A549 treated with GW870086 at 1 μM for 4 hours (cell line): ENCODE data around the gene PHF23. TPM values are rescaled to one million over a fixed set of nuclear protein-coding genes. Genes with fewer than 3 reads are reported as not detected.

ENCODE experiments used
- total RNA-seq: library from RNA; stranded (reverse); fragments of 200-300 nt; extraction: Qiagen RNA extraction; gene quantifications from 5 replicates; pipeline ENCODE4 v1.2.3, GENCODE V29; 2022; ENCODE audit warnings: low read depth

The PHF23 gene
- total RNA-seq: 80.8 to 113 TPM (median 94.7 TPM) in 5 replicates

DNA sequence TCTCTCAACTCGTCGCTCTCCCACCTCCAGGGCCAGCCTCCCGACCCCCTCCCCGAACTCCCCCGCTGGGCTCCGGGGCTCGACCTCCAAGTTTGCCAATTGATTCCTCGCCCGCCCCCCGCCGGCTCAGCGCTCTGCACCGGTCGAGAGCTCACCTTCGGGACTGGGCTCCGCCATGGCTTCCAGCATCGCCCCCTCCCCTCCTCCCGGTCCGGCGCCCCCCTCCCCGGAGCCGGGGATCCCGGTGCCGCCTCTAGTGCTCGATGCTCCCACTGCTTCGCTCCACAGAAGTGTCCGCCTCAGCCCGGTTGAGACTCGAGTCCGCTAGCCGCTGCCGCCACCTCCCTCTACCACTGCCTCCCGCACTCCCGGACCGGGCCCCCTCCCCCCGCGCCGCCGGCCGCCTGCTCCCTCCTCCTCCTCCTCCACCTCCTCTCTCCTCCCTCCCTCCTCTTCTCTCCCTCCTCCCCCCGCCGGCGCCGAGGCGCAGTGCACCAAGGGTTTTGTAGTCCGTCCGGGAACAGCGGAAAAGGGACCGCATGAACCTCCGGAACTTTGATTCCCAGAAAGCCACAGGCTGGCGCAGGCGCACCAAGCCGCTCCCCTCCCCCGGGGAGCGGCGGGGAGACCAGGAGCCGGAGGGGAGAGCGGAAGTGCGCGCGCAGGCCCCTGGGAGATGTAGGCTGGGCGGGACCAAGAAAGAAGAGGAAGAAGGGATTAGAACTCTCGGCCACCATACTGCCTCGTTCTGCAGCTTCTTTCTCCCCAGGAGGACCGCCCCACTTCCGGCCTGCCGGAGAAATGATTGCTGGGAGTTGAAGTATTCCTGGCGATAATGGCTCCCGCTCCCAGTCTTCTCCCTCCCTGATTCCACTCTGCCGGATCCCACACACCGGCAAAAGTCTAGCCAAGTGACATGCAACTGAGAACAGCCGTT, at the start of gene PHF23:
TSS of gene PHF23 (minus strand) at position 367 of the 937 bp plus-strand sequence. CDS start at position 189, 178 bp downstream.

DNA sequence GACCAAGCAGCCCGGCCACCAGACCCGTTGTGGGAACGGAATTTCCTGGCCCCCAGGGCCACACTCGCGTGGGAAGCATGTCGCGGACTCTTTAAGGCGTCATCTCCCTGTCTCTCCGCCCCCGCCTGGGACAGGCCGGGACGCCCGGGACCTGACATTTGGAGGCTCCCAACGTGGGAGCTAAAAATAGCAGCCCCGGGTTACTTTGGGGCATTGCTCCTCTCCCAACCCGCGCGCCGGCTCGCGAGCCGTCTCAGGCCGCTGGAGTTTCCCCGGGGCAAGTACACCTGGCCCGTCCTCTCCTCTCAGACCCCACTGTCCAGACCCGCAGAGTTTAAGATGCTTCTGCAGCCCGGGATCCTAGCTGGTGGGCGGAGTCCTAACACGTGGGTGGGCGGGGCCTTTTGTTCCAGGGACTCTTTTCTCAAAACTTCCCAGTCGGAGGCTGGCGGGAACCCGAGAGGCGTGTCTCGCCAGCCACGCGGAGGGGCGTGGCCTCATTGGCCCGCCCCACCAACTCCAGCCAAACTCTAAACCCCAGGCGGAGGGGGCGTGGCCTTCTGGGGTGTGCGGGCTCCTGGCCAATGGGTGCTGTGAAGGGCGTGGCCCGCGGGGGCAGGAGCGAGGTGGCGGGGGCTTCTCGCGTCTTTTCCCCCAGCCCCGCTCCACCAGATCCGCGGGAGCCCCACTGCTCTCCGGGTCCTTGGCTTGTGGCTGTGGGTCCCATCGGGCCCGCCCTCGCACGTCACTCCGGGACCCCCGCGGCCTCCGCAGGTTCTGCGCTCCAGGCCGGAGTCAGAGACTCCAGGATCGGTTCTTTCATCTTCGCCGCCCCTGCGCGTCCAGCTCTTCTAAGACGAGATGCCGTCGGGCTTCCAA, 42.1 kb upstream of the PHF23 start, which contains the start of gene SLC2A4:
TSS of gene SLC2A4 (plus strand) at position 645 of the 879 bp plus-strand sequence. CDS start at position 862, 217 bp downstream.

DNA sequence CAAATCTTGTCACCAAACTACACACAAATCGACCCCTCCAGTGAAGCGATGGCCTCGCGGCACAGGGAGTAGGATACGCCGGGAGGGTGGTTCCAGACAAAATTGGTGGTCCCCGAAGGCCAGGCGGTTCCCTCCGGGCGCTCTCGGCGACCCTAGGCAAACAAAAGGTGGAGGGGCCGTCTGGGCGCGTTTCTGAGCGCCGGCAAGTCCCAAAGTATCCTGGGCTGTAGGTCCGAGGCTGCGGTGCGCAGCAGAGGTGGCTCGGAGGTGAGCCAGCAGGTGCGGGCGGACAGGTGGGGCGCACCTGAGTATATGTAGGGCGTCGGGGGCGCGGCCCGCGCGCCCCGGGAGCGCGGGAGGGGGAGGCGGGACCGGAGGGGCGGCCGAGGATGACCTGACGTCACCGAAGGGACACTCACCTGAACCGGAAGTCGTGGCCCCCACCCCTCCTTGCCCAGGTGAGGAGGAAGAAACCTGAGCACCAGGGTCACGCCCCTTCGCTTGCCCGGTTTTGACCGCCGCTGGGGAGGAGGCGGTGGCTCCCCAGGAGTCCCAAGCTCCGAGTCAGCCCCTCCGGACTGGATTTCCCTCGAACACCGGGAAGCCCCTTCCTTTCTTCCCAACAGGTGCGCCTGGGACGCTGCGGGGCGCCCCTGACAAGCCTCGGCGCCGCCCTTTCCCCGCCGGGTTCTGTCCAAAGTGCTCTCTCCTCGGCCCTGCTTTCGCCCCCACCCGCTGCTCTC, 23.1 kb upstream of the PHF23 start, which contains the start of gene CLDN7:
TSS of gene CLDN7 (minus strand) at position 287 of the 743 bp plus-strand sequence. CDS start 435 bp downstream, outside the sequence.

DNA sequence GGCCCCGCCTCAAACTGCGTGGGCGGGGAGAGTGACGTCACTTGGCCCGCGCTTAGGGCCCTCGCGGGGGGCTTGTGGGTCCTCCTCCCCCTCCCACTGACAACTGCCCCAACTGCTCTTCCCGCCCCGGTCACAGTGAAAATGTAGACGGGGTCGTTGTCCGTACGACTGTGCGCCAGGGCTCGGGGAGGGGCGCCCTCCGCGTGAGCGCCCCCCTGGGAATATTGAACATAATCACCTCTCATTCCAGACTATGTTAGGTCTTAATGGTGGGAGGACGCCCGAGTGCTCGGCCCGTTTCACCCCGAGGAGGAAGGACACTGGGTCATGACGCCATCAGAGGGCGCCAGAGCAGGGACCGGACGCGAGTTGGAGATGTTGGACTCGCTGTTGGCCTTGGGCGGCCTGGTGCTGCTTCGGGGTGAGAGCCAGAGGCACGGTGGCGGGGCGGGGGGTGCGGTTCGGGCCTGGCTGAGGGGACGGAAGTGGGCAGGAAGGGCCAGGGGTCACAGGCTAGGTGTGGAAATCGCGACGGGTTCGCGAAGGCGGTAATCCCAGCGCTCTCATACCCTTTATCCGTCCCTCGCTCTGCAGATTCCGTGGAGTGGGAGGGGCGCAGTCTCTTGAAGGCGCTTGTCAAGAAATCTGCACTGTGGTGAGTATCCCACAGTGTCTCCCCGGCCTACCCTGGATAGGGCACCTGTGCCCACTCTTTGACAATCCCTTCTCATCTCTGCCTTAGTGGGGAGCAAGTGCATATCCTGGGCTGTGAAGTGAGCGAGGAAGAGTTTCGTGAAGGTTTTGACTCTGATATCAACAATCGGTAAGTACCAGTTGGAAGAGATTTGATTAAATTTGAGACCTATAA, 13.2 kb upstream of the PHF23 start, which contains the start of gene ELP5:
TSS of gene ELP5 (plus strand) at position 40 of the 868 bp plus-strand sequence. CDS start at position 376, 336 bp downstream.

DNA sequence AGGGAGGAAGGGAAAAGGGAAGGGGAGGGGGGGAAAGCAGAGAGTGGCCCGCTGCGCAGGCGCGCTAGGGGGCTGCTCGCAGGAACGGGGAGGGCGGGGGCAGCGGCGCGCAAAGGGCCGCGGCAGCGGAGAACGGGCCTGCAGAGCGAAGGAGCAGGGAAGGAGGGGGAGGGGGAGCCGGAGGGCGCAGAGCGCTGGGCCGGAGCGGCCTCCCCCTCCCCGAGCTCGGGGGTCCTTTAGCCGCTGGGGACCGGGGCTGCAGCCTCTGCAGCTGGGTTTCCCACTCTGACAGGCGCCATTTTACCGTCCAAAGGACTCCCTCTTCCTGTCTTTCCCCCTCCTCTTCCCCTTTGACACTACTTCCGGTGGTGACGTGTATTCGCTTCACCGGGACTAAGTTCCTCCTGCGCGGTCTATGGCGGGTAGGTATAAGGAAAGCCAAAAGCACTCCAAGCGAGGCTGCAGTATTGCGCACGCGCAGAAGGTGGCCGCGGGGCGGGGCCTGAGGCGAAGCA, 12.5 kb upstream of the PHF23 start, which contains the start of gene CTDNEP1:
TSS of gene CTDNEP1 (minus strand) at position 74 of the 515 bp plus-strand sequence. CDS start 438 bp downstream, outside the sequence.

DNA sequence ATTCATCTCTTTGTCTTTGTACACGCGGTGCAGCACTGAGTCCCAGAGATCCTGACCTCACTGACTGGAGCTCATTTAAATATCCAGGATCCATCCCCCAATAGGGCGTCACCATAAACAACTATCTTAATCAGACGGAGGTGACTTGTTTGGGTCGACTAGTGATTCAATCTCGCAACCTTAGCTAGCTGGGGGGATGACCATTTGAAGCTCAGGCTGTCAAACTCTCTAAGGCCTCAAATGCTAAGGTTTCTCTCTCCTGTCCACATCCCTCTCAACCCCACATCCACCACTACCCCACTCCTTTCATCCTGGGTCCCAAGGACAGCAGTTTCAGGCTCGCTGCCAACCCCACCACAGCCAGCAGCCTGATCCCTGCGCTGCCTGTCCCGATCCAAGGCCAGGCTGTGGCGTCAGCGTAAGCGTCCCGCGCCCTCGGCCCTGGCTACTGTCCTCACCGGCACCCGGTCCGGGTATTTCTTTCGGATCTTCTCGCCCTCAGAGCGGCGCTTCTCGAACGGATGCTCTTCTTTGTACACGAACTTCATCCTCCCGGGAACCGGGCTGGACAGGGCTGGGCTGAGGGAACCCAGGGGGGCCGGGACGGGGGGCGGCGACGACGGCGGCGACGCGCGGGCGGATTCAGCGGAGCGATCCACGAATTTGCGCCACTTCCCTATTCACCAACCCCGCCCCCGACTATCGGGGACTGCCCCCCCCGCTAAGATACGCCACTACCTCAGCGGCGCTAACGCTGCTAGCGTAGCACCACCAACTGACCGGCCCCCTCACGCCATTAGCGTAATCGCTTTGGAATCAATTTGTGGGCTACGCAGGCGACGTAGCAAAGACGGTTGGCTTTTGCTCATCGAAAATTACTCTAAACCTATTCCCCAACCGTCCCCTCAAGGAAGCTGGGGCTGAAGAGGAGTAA, 2.8 kb upstream of the PHF23 start, which contains the start of gene GABARAP:
TSS of gene GABARAP (minus strand) at position 667 of the 934 bp plus-strand sequence. CDS start at position 548, 119 bp downstream.

DNA sequence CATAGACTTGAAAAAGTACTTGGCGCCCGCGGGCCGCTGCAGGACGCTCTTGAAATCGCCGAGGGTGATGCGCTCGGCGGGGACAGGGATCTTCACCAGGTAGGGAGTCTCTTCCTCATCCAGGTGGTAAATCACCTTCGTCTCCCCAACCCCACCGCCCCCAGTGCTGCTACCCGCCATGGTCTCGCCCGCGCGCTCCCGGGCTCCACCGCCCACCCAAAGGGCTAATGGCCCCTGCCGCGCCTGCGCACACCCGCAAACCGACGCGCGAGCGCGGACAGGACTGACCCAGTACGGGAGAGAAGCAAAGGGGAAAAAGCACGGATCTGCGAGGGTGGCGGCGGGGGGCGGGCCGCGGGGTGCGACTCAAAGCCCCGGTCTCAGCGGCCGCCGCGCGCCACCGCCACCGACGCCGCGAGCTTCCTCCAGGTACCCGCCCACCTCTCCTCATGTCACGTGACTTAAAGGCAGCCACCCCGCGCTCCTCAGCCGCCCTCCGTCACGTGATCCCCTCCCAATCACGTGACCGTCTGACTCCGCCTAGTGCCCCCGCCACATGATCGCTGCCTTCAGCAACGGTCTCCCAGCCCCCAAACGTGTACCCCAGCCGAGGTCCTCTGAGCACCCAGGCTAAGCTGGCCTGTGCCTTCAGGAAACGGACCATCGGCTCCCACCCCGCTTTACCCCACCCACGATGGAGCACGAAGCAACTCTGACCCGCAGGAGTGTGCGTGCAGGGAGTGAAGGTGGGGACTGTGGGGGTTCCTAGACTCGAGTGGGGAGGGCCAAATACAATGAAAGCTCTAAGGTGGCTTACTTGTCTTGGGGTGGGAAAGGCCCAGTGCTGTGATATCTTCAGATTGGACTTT, 4.9 kb downstream of the PHF23 start, which contains the start of gene DVL2:
TSS of gene DVL2 (minus strand) at position 435 of the 869 bp plus-strand sequence. CDS start at position 180, 255 bp downstream.

DNA sequence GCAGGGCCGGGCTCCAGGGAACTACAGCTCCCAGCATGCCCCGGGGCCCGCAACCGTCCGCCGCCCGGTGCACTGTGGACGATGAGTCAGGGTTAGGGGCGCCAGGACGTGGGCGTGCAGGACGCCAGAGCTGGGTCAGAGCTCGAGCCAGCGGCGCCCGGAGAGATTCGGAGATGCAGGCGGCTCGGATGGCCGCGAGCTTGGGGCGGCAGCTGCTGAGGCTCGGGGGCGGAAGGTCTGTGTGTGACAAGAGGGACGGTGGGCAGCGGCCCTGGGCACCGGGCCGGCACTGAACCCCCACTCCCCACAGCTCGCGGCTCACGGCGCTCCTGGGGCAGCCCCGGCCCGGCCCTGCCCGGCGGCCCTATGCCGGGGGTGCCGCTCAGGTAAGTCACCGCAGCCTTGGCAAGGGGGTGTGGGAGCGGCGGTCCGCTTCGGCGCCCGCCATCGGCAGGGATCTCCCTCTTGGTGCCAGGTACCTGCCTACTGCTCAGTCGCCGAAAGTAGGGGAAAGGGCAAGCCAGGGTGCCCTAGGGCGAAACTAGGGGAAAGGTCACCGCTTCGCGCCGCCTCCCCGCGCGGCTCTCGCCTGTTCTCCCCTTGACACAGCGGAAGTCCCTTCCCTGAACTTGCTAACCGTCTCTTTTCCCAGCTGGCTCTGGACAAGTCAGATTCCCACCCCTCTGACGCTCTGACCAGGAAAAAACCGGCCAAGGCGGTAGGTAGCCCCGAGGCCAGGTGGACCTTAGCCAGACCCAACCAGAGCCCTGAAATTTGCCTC, 19.3 kb downstream of the PHF23 start, which contains the start of the genes ACADVL and DLG4:
TSS of gene ACADVL (plus strand) at position 127 of the 781 bp plus-strand sequence. CDS start at position 174, 47 bp downstream.
TSS of gene DLG4 (minus strand) at position 25 of the 781 bp plus-strand sequence.

Other genes starting within 250 kb of the PHF23 start
- gene ALOX12, start 243.4 kb downstream of the PHF23 start, total RNA-seq: not detected in 5 replicates
- gene RNASEK, start 226.8 kb downstream of the PHF23 start, total RNA-seq: 431 to 509 TPM (median 449 TPM) in 5 replicates
- gene BCL6B, start 216.4 kb downstream of the PHF23 start, total RNA-seq: not detected in 5 replicates
- 6.9 to 9.1 TPM (median 8.2 TPM) in 5 replicates for gene SLC16A13, start 203.4 kb downstream of the PHF23 start, total RNA-seq
- not detected in 5 replicates for gene SLC16A11, start 195.4 kb downstream of the PHF23 start, total RNA-seq
- gene CLEC10A, start 159.2 kb downstream of the PHF23 start, total RNA-seq: not detected in 5 replicates
- gene ASGR2, start 124.6 kb downstream of the PHF23 start, total RNA-seq: 0.10 to 0.35 TPM in 2 of 5 replicates, not detected in the others
- gene ASGR1, start 60.1 kb downstream of the PHF23 start, total RNA-seq: 0.78 to 1.4 TPM (median 0.87 TPM) in 5 replicates
- gene DLG4, start 19.6 kb downstream of the PHF23 start, total RNA-seq: 4.8 to 8.2 TPM (median 6.7 TPM) in 5 replicates
- 328 to 426 TPM (median 419 TPM) in 5 replicates for gene ACADVL, start 19.5 kb downstream of the PHF23 start, total RNA-seq
- gene DVL2, start 4.9 kb downstream of the PHF23 start, total RNA-seq: 31.8 to 38.4 TPM (median 37.3 TPM) in 5 replicates
- gene GABARAP, start 3.0 kb upstream of the PHF23 start, total RNA-seq: 629 to 795 TPM (median 688 TPM) in 5 replicates
- 209 to 247 TPM (median 236 TPM) in 5 replicates for gene CTDNEP1, start 12.3 kb upstream of the PHF23 start, total RNA-seq
- 124 to 134 TPM (median 126 TPM) in 5 replicates for gene ELP5, start 12.8 kb upstream of the PHF23 start, total RNA-seq
- gene CLDN7, start 23.0 kb upstream of the PHF23 start, total RNA-seq: 1.7 to 2.5 TPM (median 2.1 TPM) in 5 replicates
- gene SLC2A4, start 42.3 kb upstream of the PHF23 start, total RNA-seq: 0.17 to 0.64 TPM (median 0.45 TPM) in 5 replicates
- 0.22 to 0.91 TPM (median 0.52 TPM) in 5 replicates for gene YBX2, start 55.2 kb upstream of the PHF23 start, total RNA-seq
- 1,622 to 1,789 TPM (median 1,677 TPM) in 5 replicates for gene EIF5A, start 68.2 kb upstream of the PHF23 start, total RNA-seq
- 84.7 to 101 TPM (median 95.3 TPM) in 5 replicates for gene GPS2, start 75.9 kb upstream of the PHF23 start, total RNA-seq
- gene NEURL4, start 89.9 kb upstream of the PHF23 start, total RNA-seq: 25.3 to 31.6 TPM (median 30.1 TPM) in 5 replicates
- gene ACAP1, start 97.1 kb upstream of the PHF23 start, total RNA-seq: 1.7 to 5.4 TPM (median 3.1 TPM) in 5 replicates
- gene KCTD11, start 112.7 kb upstream of the PHF23 start, total RNA-seq: 9.4 to 13.4 TPM (median 10.7 TPM) in 5 replicates
- not detected in 5 replicates for gene TMEM95, start 115.7 kb upstream of the PHF23 start, total RNA-seq
- 1.4 to 2.0 TPM (median 1.5 TPM) in 5 replicates for gene TNK1, start 141.6 kb upstream of the PHF23 start, total RNA-seq
- gene PLSCR3, start 155.1 kb upstream of the PHF23 start, total RNA-seq: 38.1 to 44.3 TPM (median 41.3 TPM) in 5 replicates
- gene TMEM256, start 164.6 kb upstream of the PHF23 start, total RNA-seq: 202 to 227 TPM (median 216 TPM) in 5 replicates
- gene NLGN2, start 168.4 kb upstream of the PHF23 start, total RNA-seq: 13.2 to 18.5 TPM (median 17.1 TPM) in 5 replicates
- gene SPEM1, start 180.9 kb upstream of the PHF23 start, total RNA-seq: 0.14 TPM in 1 of 5 replicates, not detected in the others
- 0.14 TPM in 1 of 5 replicates, not detected in the others for gene SPEM2, start 186.2 kb upstream of the PHF23 start, total RNA-seq
- not detected in 5 replicates for gene SPEM3, start 189.4 kb upstream of the PHF23 start, total RNA-seq
- 10.2 to 13.7 TPM (median 12.1 TPM) in 5 replicates for gene TMEM102, start 196.0 kb upstream of the PHF23 start, total RNA-seq
- 0.43 to 1.3 TPM (median 1.1 TPM) in 5 replicates for gene FGF11, start 200.1 kb upstream of the PHF23 start, total RNA-seq
- 7.3 to 11.0 TPM (median 9.1 TPM) in 5 replicates for gene CHRNB1, start 205.6 kb upstream of the PHF23 start, total RNA-seq
- gene ZBTB4, start 240.2 kb upstream of the PHF23 start, total RNA-seq: 18.5 to 23.4 TPM (median 22.7 TPM) in 5 replicates
- not detected in 5 replicates for gene SLC35G6, start 242.0 kb upstream of the PHF23 start, total RNA-seq
- gene POLR2A, start 244.9 kb upstream of the PHF23 start, total RNA-seq: 63.4 to 76.8 TPM (median 71.8 TPM) in 5 replicates